H1 (cell line): ENCODE measurements around the gene ILDR2. TPM values are rescaled to one million over a fixed set of nuclear protein-coding genes. Genes with fewer than 3 reads are reported as not detected.

Source experiments
- CTCF ChIA-PET: fragments of 300-600 bp; sonication (Branson Sonifier 250); formaldehyde crosslinking; loops from one replicate; lab custom pipeline; 2021; ENCODE audit not compliant: partially characterized antibody; lab: Charles Lee
- POLR2A ChIA-PET: fragments of 300-600 bp; sonication (Branson Sonifier 250); formaldehyde crosslinking; loops from one replicate; lab custom pipeline; 2021; ENCODE audit warnings: inconsistent platforms; ENCODE audit not compliant: partially characterized antibody; lab: Charles Lee
- DNase-seq, 2 experiments: peaks; one replicate each; pipeline versions ENCODE4 v3.0.0 to v3.0.0-alpha.2; 2010 to 2022; ENCODE audit warnings: low spot score in 2 of 2, low read depth in 1 of 2, mixed read lengths in 1 of 2
- FAIRE-seq: peaks from 2 replicates; lab custom pipeline; 2011; peaks lifted over from hg19 to GRCh38; lab: Jason Lieb, UNC
- H2AFZ ChIP-seq: 2 replicates; pipeline ENCODE4 v1.8.1; 2012; ENCODE audit warnings: low read length, inconsistent platforms
- H2AK5ac ChIP-seq: 2 replicates; pipeline ENCODE4 v1.6.1; 2013; ENCODE audit warnings: low read depth, low read length
- H2BK120ac ChIP-seq: replicated peaks from 2 replicates; pipeline ENCODE3; 2013; ENCODE audit warnings: low read depth, low read length, inconsistent platforms
- H2BK12ac ChIP-seq: 2 replicates; pipeline ENCODE4 v1.6.1; 2013; ENCODE audit warnings: low read depth, low read length
- H2BK15ac ChIP-seq: 2 replicates; pipeline ENCODE4 v1.6.1; 2013; ENCODE audit warnings: low read length
- H2BK20ac ChIP-seq: 2 replicates; pipeline ENCODE4 v1.6.1; 2013; ENCODE audit warnings: low read length
- H2BK5ac ChIP-seq: 2 replicates; pipeline ENCODE4 v1.6.1; 2013; ENCODE audit warnings: low read depth, low read length
- H3K14ac ChIP-seq: 2 replicates; pipeline ENCODE4 v1.6.1; 2013; ENCODE audit warnings: inconsistent platforms; ENCODE audit not compliant: insufficient read length
- H3K18ac ChIP-seq: 2 replicates; pipeline ENCODE4 v1.6.1; 2013; ENCODE audit warnings: low read length; ENCODE audit errors: extremely low read depth
- H3K23ac ChIP-seq: 2 replicates; pipeline ENCODE4 v1.6.1; 2013; ENCODE audit warnings: inconsistent platforms; ENCODE audit not compliant: insufficient read length
- H3K23me2 ChIP-seq: 2 replicates; pipeline ENCODE4 v1.6.1; 2013; ENCODE audit warnings: low read depth, low read length
- H3K27ac ChIP-seq: 2 replicates; pipeline ENCODE4 v1.6.1; 2011; ENCODE audit warnings: low read depth, low read length, inconsistent platforms
- H3K27me3 ChIP-seq, 4 experiments: replicated peaks in 1 of 4; 1 replicate in 1 of 4; 2 replicates in 3 of 4; pipeline versions ENCODE4 v1.6.1 to v1.8.1; 2011 to 2013; ENCODE audit warnings: low read length in 3 of 4, mild to moderate bottlenecking in 3 of 4, inconsistent platforms in 2 of 4, mixed read lengths in 2 of 4, moderate library complexity in 1 of 4; ENCODE audit not compliant: control insufficient read depth in 3 of 4, insufficient read depth in 3 of 4; ENCODE audit errors: extremely low read depth in 1 of 4
- H3K36me3 ChIP-seq, 4 experiments: 2 replicates each; pipeline versions ENCODE4 v1.6.1 to v1.8.1; 2011 to 2013; ENCODE audit warnings: mild to moderate bottlenecking in 4 of 4, low read length in 3 of 4, moderate library complexity in 2 of 4, control low read depth in 1 of 4, inconsistent platforms in 1 of 4; ENCODE audit not compliant: insufficient read depth in 4 of 4, control insufficient read depth in 2 of 4
- H3K4ac ChIP-seq: replicated peaks from 2 replicates; pipeline ENCODE3; 2013; ENCODE audit warnings: low read length, low read depth, mixed read lengths, inconsistent platforms; ENCODE audit not compliant: insufficient read length
- H3K4me1 ChIP-seq, 4 experiments: replicated peaks in 1 of 4; 1 replicate in 1 of 4; 2 replicates in 3 of 4; pipeline versions ENCODE4 v1.6.1 to v1.8.1; 2011 to 2013; ENCODE audit warnings: low read length in 3 of 4, inconsistent platforms in 2 of 4, mixed read lengths in 1 of 4; ENCODE audit not compliant: insufficient read depth in 4 of 4, control insufficient read depth in 3 of 4
- H3K4me2 ChIP-seq, 2 experiments: 2 replicates each; pipeline versions ENCODE4 v1.6.1 to v1.8.1; 2011 to 2013; ENCODE audit warnings: low read depth in 2 of 2, low read length in 2 of 2, control low read depth in 1 of 2, inconsistent platforms in 1 of 2, mild to moderate bottlenecking in 1 of 2; ENCODE audit not compliant: insufficient read depth in 1 of 2
- H3K4me3 ChIP-seq, 4 experiments: fragments of 200-600, 300-600 bp in 1 of 4; sonication (generic), shearing (Covaris generic), sonication (Bioruptor Twin) in 1 of 4; 2 replicates each; pipeline versions ENCODE4 v1.5.1 to v1.8.1; 2011 to 2016; ENCODE audit warnings: low read length in 4 of 4, low read depth in 3 of 4, control low read depth in 2 of 4, inconsistent platforms in 2 of 4, mild to moderate bottlenecking in 2 of 4, mixed read lengths in 1 of 4, moderate library complexity in 1 of 4; ENCODE audit not compliant: insufficient read depth in 2 of 4; ENCODE audit errors: extremely low read depth in 1 of 4
- H3K56ac ChIP-seq: replicated peaks from 2 replicates; pipeline ENCODE3; 2013; ENCODE audit warnings: low read depth, mild to moderate bottlenecking, mixed read lengths, low read length, inconsistent platforms; ENCODE audit not compliant: insufficient read length
- H3K79me1 ChIP-seq: 2 replicates; pipeline ENCODE4 v1.6.1; 2013; ENCODE audit warnings: low read depth, low read length, control low read depth
- H3K79me2 ChIP-seq, 2 experiments: 2 replicates each; pipeline versions ENCODE4 v1.6.1 to v1.8.1; 2012 to 2013; ENCODE audit warnings: low read length in 2 of 2, mild to moderate bottlenecking in 2 of 2, inconsistent platforms in 1 of 2; ENCODE audit not compliant: insufficient read depth in 2 of 2, control insufficient read depth in 1 of 2
- H3K9ac ChIP-seq, 4 experiments: replicated peaks in 1 of 4; 1 replicate in 1 of 4; 2 replicates in 3 of 4; pipeline versions ENCODE4 v1.6.1 to v1.8.1; 2011 to 2013; ENCODE audit warnings: low read depth in 3 of 4, low read length in 3 of 4, control low read depth in 2 of 4, mild to moderate bottlenecking in 2 of 4, moderate library complexity in 2 of 4, inconsistent platforms in 1 of 4; ENCODE audit errors: extremely low read depth in 1 of 4
- H3K9me3 ChIP-seq, 2 experiments: 2 replicates each; pipeline versions ENCODE4 v1.6.1 to v1.8.1; 2012 to 2013; ENCODE audit warnings: mild to moderate bottlenecking in 2 of 2, moderate library complexity in 2 of 2, control low read depth in 1 of 2, inconsistent platforms in 1 of 2, low read depth in 1 of 2, low read length in 1 of 2, mixed read lengths in 1 of 2; ENCODE audit not compliant: insufficient read depth in 2 of 2
- H4K20me1 ChIP-seq, 2 experiments: replicated peaks in 1 of 2; 2 replicates each; pipeline versions ENCODE3 to v1.8.1; 2011 to 2013; ENCODE audit warnings: inconsistent platforms in 2 of 2, low read length in 2 of 2, mild to moderate bottlenecking in 1 of 2; ENCODE audit not compliant: insufficient read depth in 2 of 2, control insufficient read depth in 1 of 2
- H4K5ac ChIP-seq: 2 replicates; pipeline ENCODE4 v1.6.1; 2013; ENCODE audit warnings: low read length, low read depth, mixed read lengths, inconsistent platforms; ENCODE audit not compliant: insufficient read length
- H4K8ac ChIP-seq: 2 replicates; pipeline ENCODE4 v1.8.0; 2013; ENCODE audit warnings: mild to moderate bottlenecking, moderate library complexity, low read length, inconsistent platforms; ENCODE audit not compliant: insufficient read depth; ENCODE audit errors: extremely low read depth
- H4K91ac ChIP-seq: replicated peaks from 2 replicates; pipeline ENCODE3; 2013; ENCODE audit warnings: low read length, mixed read lengths, inconsistent platforms; ENCODE audit not compliant: insufficient read length
- CREB1 ChIP-seq: IDR thresholded peaks from 2 replicates; pipeline ENCODE4 v1.6.1; 2012; ENCODE audit warnings: inconsistent platforms
- GABPA ChIP-seq: IDR thresholded peaks from 2 replicates; pipeline ENCODE4 v1.6.1; 2011; ENCODE audit warnings: mild to moderate bottlenecking, low read length, moderate library complexity, borderline replicate concordance; ENCODE audit not compliant: insufficient read depth
- KDM4A ChIP-seq: IDR thresholded peaks from one replicate; pipeline ENCODE4 v1.7.1; 2012; ENCODE audit warnings: low read depth, mild to moderate bottlenecking, moderate library complexity, low read length, inconsistent platforms; ENCODE audit not compliant: severe bottlenecking
- RBBP5 ChIP-seq: IDR thresholded peaks from 2 replicates; pipeline ENCODE4 v1.7.1; 2012; ENCODE audit warnings: low read depth, mild to moderate bottlenecking, inconsistent platforms, low read length, moderate library complexity, borderline replicate concordance
- TEAD4 ChIP-seq: IDR thresholded peaks from 2 replicates; pipeline ENCODE4 v1.6.1; 2012; ENCODE audit warnings: low read depth, low read length, inconsistent platforms, mixed read lengths
- WGBS, 2 experiments: shearing (Covaris generic) in 1 of 2; methylation state at CpG; one replicate each; pipeline versions ENCODE4 v1.1.6 to v1.1.7; 2013 to 2015; ENCODE audit warnings: low lambda C conversion rate in 2 of 2, mixed read lengths in 2 of 2, inconsistent platforms in 1 of 2, low coverage in 1 of 2, missing lambda C conversion rate in 1 of 2; ENCODE audit not compliant: insufficient replicate concordance in 2 of 2, insufficient coverage in 1 of 2, insufficient read length in 1 of 2; ENCODE audit errors: extremely low coverage in 1 of 2, missing lambda C conversion rate in 1 of 2; 5-methylcytosine and 5-hydroxymethylcytosine counted together
- polyA plus RNA-seq, 7 experiments: library from polyadenylated mRNA; depleted of rRNA in 3 of 7; stranded (reverse) in 5 of 7; unstranded in 2 of 7; fragments of >200 nt in 5 of 7; fragments of 200-250 nt in 2 of 7; gene quantifications; 1 replicate in 5 of 7; 2 replicates in 1 of 7; 4 replicates in 1 of 7; pipeline versions ENCODE4 v1.2.1 to v1.2.3, GENCODE V29; 2011 to 2013; ENCODE audit warnings: missing spikeins in 2 of 7, mixed read lengths in 2 of 7
- total RNA-seq: library from RNA; stranded (reverse); fragmentation: NEBNext Ultra II Directional; extraction: Animal tissue kit (Norgen Biotek cat#: 25700); gene quantifications from 2 replicates; pipeline ENCODE4 v1.2.1, GENCODE V29; 2021
- TF ChIP-seq, protein P1 (sequence below), 3 experiments: IDR thresholded peaks; 1 replicate in 2 of 3; 2 replicates in 1 of 3; pipeline versions ENCODE4 v1.5.1 to v1.6.1; 2011; ENCODE audit warnings: low read length in 3 of 3, mild to moderate bottlenecking in 3 of 3, inconsistent platforms in 2 of 3, low read depth in 1 of 3, moderate library complexity in 1 of 3; ENCODE audit not compliant: insufficient read depth in 1 of 3; ENCODE audit errors: control extremely low read depth in 1 of 3
- TF ChIP-seq, protein P2 (sequence below): IDR thresholded peaks from 2 replicates; pipeline ENCODE4 v1.6.1; 2011; ENCODE audit warnings: low read length, improper control_type of control experiment

Gene ILDR2
- total and polyA plus RNA-seq, 2 of the 8 experiments (the other 6 are each of a cell fraction or from before 2014, with no cell fraction given) = 0.85 to 0.86 TPM

DNA sequence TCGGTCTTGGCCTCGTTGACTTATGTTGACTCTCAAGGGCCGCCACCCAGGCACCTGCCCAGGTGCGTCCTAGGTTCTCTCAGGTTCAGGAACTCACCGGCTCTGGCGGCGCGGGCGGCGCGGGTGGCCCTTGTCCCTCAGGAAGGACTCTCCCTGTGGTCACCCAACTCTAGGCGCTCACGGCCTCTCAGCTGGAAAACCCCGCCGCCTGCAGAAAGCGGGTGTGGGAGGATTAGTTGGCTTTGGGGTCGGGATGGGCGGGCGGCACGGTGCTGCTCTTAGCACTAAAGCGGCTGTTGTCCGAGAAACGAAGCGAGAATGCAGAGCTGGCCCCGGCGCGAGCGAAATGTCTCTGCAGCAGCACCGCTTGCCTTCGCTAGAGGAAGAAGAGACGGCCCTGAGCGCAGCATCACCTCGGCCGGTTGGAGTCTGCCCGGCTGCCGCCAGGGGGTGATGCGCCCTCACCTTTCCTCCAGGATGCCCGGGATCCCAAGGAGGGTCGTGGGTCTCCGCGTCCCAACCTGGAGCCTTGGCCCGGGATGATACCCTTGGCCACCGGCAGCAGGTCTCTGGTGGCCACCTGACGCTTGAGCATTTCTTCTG lies 91.2 kb downstream of the ILDR2 start:
- peaks cover 1 to 14% (median 12%) of the 10 kb centered on the region in 4 experiments for H3K27me3 ChIP-seq
- no peak overlapping the region for H4K91ac ChIP-seq
- 21% methylated on average over 36 of the region's 44 CpGs; no CpG with 5 or more reads in 1 of the 2 experiments for WGBS, 2 experiments
- no peaks in the 10 kb centered on the region for H3K9me3 ChIP-seq
- H3K9ac ChIP-seq = no peak overlapping the region
- H2AFZ ChIP-seq = peak overlapping the region; percentile 81
- no peak overlapping the region for H2BK120ac ChIP-seq
- H4K8ac ChIP-seq = peak overlapping the region; percentile 81
- peaks cover 1% of the 10 kb centered on the region; the same call in 1 of the 2 replicates for H3K23me2 ChIP-seq
- no peaks in the 10 kb centered on the region for H4K20me1 ChIP-seq
- H2AK5ac ChIP-seq = no peak overlapping the region
- peak overlapping the region; percentile 15 to 53 (median 24); a peak in 6 of 8 replicates for H3K4me3 ChIP-seq
- H2BK20ac ChIP-seq = no peak overlapping the region
- FAIRE-seq (no peak), DNase-seq (peak; percentile 66 to 91)
- H3K36me3 ChIP-seq = no peaks in the 10 kb centered on the region
- ChIA-PET CTCF (interaction anchor here (0.7 to 13.4 kb wide), 18 partner anchors 8 to 648 kb away, joined by 3 to 305 read pairs (median 4); partner anchors contain the start of gene TADA1), POLR2A (interaction anchor here (1.3 kb wide), 1 partner anchor 8 kb away, joined by 4 read pairs; the partner anchor contains the start of gene TADA1)
- H2BK15ac ChIP-seq = no peak overlapping the region
- H3K4me2 ChIP-seq = peak overlapping the region; percentile 51 to 68
- H3K14ac ChIP-seq = no peak overlapping the region
- H3K4me1 ChIP-seq = 0 out of 7 replicates have a peak, but pooled peaks cover 0 to 3% (median 0%) of the 10 kb centered on the region in 4 experiments
- H4K5ac ChIP-seq = no peak overlapping the region
- H3K27ac ChIP-seq = no peak overlapping the region
- H3K79me1 ChIP-seq = no peaks in the 10 kb centered on the region
- no peak overlapping the region for H3K56ac ChIP-seq
- H2BK5ac ChIP-seq = no peak overlapping the region
- 0 out of 2 replicates have a peak overlapping the region, but pooled peaks have one; percentile 29 for H2BK12ac ChIP-seq
- H3K23ac ChIP-seq = no peak overlapping the region
- no peaks in the 10 kb centered on the region for H3K79me2 ChIP-seq
- H3K18ac ChIP-seq = no peak overlapping the region
- no peak overlapping the region for H3K4ac ChIP-seq
- TF ChIP-seq RBBP5 (peak; percentile 62; the same call in 1 of the 2 replicates), TEAD4 (no peak), GABPA (0 out of 2 replicates have a peak, but pooled peaks have one; percentile 31), CREB1 (peak; percentile 35; the same call in 1 of the 2 replicates), KDM4A (peak; percentile 88)
- TF ChIP-seq, protein P1, sequence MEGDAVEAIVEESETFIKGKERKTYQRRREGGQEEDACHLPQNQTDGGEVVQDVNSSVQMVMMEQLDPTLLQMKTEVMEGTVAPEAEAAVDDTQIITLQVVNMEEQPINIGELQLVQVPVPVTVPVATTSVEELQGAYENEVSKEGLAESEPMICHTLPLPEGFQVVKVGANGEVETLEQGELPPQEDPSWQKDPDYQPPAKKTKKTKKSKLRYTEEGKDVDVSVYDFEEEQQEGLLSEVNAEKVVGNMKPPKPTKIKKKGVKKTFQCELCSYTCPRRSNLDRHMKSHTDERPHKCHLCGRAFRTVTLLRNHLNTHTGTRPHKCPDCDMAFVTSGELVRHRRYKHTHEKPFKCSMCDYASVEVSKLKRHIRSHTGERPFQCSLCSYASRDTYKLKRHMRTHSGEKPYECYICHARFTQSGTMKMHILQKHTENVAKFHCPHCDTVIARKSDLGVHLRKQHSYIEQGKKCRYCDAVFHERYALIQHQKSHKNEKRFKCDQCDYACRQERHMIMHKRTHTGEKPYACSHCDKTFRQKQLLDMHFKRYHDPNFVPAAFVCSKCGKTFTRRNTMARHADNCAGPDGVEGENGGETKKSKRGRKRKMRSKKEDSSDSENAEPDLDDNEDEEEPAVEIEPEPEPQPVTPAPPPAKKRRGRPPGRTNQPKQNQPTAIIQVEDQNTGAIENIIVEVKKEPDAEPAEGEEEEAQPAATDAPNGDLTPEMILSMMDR (IDR thresholded peaks at IDR 0.05; ENCODE audit: control extremely low read depth in 1 of 3, insufficient read depth in 1 of 3, low read depth in 1 of 3, low read length in 3 of 3) = peak; percentile 94 to 96 (median 95)
- TF ChIP-seq, protein P2, sequence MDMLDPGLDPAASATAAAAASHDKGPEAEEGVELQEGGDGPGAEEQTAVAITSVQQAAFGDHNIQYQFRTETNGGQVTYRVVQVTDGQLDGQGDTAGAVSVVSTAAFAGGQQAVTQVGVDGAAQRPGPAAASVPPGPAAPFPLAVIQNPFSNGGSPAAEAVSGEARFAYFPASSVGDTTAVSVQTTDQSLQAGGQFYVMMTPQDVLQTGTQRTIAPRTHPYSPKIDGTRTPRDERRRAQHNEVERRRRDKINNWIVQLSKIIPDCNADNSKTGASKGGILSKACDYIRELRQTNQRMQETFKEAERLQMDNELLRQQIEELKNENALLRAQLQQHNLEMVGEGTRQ = no peak
